ENCODE results near the gene BGN.

Gene BGN

GRCh38 chrX:153533091-153533490 is 38.3 kb downstream of the BGN start:
- no peak for DNase-seq

DNA sequence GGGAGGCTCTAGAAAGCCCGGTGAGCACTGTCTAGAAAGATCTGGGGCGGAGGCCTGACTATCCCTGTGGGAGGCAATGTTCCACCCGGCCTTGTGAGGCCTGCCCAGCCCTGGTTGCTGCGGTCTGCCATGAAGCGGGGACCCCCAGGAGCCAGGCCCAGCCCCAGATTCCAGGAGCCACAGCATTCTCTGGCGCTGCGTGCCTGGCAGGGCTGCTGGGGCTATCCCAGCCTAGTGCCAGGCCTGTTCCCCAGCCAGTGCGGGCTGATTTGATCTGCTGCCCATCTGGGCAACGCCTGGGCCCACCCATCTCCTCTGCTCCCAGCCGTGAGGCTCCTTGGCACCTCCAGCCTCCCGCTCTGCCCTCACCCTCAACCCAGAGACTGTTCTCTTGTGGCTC is 42.3 kb downstream of the BGN start:
- no peak for DNase-seq

DNA sequence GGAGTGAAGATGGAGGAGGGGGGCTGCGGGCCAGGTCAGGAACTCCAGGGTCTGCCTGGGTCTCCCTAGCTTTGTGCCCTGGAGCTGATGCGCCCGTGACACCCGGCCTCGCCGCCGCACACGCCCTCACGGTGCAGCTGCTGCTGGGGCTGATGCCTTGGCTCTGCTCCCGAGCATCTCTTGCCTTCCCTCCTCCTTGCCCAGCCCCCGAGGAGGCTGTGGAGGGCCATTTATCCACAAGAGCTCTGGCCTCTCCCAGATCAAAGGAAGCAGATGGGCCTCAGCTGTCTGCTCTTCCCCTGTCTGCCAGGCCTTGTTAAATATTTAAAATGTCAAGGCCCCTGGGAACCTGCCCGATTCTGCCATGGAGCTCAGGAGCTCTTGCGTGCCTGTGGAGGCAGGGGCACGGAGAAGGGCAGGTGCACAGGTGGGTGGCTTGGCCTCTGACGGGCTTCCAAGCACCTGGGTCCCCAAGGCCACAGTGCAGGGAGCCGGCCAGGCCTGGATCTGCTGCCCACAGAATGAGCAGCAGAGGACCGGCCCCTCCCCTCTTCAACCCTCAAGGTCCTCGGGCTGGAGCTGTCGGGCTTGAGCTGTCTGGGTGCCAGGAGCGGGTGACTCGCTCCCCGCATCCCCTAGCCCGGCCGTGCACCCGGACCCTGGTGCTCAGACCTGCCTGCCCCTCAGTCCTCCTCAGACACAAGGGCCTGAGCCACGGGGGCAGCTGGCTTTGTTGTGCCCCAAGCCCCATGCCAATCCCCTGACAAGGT is 42.9 kb downstream of the BGN start:
- DNase-seq = no peak

- no peak for DNase-seq
Measured at GRCh38 chrX:153538424-153538823, 43.6 kb downstream of the BGN start.

- DNase-seq = peak; percentile 40 to 68
Measured at GRCh38 chrX:153539171-153539978, 44.6 kb downstream of the BGN start.

- no peak for DNase-seq
Measured at GRCh38 chrX:153539979-153540358, 45.2 kb downstream of the BGN start.

DNA sequence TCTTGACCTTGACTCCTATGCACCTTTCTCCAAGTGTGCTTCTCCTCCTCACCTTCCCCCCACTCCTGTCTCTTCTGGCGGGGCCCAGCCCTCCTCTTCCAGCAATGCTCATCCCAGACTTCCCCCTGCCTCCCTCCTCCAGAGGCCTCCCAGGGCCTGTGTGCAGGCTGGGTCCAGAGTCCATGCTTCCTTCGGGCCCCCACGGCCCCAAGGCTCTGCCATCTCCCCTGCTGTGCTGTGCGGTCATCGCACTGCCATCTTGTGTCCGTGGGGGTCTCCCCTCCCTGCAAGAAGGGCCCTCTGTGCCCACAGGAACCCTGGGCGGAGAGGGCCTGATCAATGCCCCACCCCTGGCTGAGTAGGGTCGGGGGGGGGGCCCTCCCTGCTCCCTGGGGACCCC is 49.9 kb downstream of the BGN start:
- no peak for DNase-seq

- DNase-seq = no peak
Measured at GRCh38 chrX:153546386-153546785, 51.6 kb downstream of the BGN start.

GRCh38 chrX:153547195-153547594 is 52.4 kb downstream of the BGN start:
- DNase-seq = no peak

- no peak for DNase-seq
Measured at GRCh38 chrX:153549231-153549630, 54.5 kb downstream of the BGN start.

DNA sequence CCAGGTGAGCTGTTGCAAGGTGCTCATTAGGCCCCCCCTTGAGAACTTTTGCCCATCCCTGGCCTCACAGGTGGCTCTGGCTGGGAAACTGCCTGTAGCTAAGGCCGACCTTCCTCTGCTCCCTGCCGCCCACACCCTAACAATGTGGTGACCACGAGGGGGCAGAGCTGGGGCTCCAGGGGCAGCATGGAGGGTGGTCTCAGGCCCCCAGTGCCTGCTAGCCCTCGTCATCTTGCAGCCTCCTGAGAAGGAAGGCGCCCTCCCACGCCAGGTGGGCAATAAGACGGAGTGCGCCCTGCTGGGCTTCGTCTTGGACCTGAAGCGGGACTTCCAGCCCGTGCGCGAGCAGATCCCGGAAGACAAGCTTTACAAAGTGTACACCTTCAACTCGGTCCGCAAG is 55.0 kb downstream of the BGN start:
- no peak for DNase-seq

GRCh38 chrX:153551135-153551534 is 56.4 kb downstream of the BGN start:
- no peak for DNase-seq

GRCh38 chrX:153554519-153555167 is 59.9 kb downstream of the BGN start:
- DNase-seq = peak; percentile 30 to 68

- DNase-seq = no peak
Measured at GRCh38 chrX:153556767-153557166, 62.0 kb downstream of the BGN start.

DNA sequence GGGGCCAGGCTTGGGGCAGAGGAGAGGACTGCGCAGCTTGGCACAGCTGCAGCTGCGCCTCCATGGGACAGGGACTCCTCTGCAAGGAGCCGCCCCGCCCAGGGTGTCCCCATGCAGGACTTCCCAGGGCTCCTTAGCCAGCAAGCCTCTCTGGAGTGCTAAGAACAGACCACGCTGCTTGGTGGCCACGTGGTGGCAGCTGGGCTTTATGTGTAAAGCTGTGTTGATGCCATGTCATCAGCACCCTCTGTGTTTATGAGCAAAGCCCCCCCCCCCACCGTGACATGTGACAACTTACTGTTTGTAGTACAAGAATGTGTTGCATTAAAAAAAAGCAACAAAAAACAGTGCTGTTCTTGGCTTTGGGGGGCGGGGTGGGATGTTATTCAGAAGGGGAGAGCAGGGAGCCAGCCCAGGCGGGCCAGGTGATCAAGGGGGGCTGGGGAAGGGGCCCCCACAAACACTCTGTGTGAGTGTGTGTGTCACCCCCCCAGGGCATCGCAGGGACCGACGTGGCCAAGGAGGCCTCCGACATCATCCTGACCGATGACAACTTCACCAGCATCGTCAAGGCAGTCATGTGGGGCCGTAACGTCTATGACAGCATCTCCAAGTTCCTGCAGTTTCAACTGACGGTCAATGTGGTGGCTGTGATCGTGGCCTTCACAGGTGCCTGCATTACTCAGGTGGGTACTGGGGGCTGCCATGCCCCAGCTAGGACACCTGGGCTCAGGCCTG is 63.0 kb downstream of the BGN start:
- DNase-seq = no peak

Data from inflammatory macrophage treated with lipopolysaccharide for 1 hour (primary cell).